Measurements from ENCODE around the gene ROR1. TPM values are rescaled to one million over a fixed set of nuclear protein-coding genes. Genes with fewer than 3 reads are reported as not detected.

The ROR1 gene
- total and polyA plus RNA-seq, 9 of the 15 experiments (the other 6 are each of a cell fraction or from before 2014, with no cell fraction given), result 0.02 TPM; not detected in 8

DNA sequence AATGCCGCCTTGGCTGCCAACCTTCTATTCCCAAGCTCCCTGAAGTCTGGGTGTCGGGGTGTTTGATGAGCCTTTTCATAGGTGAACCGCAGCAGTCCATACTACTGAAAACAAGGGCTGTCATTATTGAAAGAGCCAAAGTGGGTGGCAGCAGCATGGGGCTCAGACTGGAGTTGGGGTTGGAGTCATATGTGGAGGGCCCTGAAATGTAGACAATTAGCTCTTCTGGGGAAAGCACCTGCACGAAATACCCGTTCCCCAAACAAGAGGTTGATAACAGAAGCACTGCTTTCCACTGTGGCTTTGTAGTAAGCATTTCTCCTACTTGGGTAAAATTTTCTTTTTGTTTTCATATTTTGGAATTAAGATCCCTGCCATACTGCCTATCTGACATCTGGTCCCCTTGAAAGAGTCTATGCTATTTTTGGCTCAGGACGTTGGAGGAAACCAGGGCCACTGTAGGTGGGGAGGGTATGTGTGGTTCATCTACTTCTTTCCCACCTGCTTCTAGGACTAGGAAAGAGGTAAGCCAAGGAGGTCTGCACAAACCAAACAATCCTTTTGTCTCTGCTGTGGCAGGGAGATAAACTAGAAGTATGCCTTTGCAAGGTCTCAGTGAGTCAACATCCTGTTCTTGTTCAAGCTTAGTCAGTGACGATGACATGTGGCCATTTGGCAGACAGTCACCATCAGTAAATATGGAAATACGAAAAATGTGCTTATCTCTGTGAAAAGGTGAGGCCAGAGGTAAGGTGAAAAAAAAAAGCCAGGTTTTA, 232.6 kb downstream of the ROR1 start (continued):
- TF ChIP-seq, protein P1, sequence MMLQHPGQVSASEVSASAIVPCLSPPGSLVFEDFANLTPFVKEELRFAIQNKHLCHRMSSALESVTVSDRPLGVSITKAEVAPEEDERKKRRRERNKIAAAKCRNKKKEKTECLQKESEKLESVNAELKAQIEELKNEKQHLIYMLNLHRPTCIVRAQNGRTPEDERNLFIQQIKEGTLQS (IDR thresholded peaks at IDR 0.05), result peak; percentile 56
- TF ChIP-seq, protein P1 (CRISPR knock-in tag; conservative IDR thresholded peaks at IDR 0.05), result no peak
- TF ChIP-seq RUNX1 (IDR thresholded peaks at IDR 0.05; ENCODE audit: low read depth) (no peak), ZKSCAN3 (CRISPR knock-in tag; IDR thresholded peaks at IDR 0.05) (no peak), GATAD2A (IDR thresholded peaks at IDR 0.05) (no peak), ETV5 (CRISPR knock-in tag; IDR thresholded peaks at IDR 0.05; ENCODE audit: low read depth) (no peak), PHF21A (IDR thresholded peaks at IDR 0.05; ENCODE audit: borderline replicate concordance, low read depth) (no peak), NR1H2 (CRISPR knock-in tag; IDR thresholded peaks at IDR 0.05) (no peak), ZNF324 (CRISPR knock-in tag; IDR thresholded peaks at IDR 0.05) (no peak), SIRT6 (IDR thresholded peaks at IDR 0.05; ENCODE audit: low read depth, low read length) (no peak), SUPT5H (IDR thresholded peaks at IDR 0.05) (no peak), NR2F6 (CRISPR knock-in tag; IDR thresholded peaks at IDR 0.05) (no peak), ZNF274 (IDR thresholded peaks at IDR 0.05; ENCODE audit: borderline replicate concordance, low read depth, low read length) (no peak), ZNF41 (CRISPR knock-in tag; conservative IDR thresholded peaks at IDR 0.05) (no peak), PTTG1 (tag; IDR thresholded peaks at IDR 0.05; ENCODE audit: low read depth) (no peak), RBM25 (IDR thresholded peaks at IDR 0.05; ENCODE audit: low read depth, low read length, severe bottlenecking) (no peak), ARID1B (IDR thresholded peaks at IDR 0.05) (peak; percentile 72; the same call in 1 of the 2 replicates), CHCHD3 (CRISPR knock-in tag; IDR thresholded peaks at IDR 0.05) (no peak), CREBBP (IDR thresholded peaks at IDR 0.05; ENCODE audit: low read depth, low read length) (no peak)
- TF ChIP-seq, protein P2, sequence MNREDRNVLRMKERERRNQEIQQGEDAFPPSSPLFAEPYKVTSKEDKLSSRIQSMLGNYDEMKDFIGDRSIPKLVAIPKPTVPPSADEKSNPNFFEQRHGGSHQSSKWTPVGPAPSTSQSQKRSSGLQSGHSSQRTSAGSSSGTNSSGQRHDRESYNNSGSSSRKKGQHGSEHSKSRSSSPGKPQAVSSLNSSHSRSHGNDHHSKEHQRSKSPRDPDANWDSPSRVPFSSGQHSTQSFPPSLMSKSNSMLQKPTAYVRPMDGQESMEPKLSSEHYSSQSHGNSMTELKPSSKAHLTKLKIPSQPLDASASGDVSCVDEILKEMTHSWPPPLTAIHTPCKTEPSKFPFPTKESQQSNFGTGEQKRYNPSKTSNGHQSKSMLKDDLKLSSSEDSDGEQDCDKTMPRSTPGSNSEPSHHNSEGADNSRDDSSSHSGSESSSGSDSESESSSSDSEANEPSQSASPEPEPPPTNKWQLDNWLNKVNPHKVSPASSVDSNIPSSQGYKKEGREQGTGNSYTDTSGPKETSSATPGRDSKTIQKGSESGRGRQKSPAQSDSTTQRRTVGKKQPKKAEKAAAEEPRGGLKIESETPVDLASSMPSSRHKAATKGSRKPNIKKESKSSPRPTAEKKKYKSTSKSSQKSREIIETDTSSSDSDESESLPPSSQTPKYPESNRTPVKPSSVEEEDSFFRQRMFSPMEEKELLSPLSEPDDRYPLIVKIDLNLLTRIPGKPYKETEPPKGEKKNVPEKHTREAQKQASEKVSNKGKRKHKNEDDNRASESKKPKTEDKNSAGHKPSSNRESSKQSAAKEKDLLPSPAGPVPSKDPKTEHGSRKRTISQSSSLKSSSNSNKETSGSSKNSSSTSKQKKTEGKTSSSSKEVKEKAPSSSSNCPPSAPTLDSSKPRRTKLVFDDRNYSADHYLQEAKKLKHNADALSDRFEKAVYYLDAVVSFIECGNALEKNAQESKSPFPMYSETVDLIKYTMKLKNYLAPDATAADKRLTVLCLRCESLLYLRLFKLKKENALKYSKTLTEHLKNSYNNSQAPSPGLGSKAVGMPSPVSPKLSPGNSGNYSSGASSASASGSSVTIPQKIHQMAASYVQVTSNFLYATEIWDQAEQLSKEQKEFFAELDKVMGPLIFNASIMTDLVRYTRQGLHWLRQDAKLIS (CRISPR knock-in tag; IDR thresholded peaks at IDR 0.05), result no peak
- TF ChIP-seq, protein P3, sequence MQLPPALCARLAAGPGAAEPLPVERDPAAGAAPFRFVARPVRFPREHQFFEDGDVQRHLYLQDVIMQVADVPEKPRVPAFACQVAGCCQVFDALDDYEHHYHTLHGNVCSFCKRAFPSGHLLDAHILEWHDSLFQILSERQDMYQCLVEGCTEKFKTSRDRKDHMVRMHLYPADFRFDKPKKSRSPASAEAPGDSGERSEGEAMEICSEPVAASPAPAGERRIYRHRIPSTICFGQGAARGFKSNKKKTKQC (CRISPR knock-in tag; IDR thresholded peaks at IDR 0.05), result no peak
- TF ChIP-seq, protein P4, sequence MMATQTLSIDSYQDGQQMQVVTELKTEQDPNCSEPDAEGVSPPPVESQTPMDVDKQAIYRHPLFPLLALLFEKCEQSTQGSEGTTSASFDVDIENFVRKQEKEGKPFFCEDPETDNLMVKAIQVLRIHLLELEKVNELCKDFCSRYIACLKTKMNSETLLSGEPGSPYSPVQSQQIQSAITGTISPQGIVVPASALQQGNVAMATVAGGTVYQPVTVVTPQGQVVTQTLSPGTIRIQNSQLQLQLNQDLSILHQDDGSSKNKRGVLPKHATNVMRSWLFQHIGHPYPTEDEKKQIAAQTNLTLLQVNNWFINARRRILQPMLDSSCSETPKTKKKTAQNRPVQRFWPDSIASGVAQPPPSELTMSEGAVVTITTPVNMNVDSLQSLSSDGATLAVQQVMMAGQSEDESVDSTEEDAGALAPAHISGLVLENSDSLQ (IDR thresholded peaks at IDR 0.05), result no peak
